Aorta (tissue), 5 donors: Measurements from ENCODE around the gene ABHD15. TPM values are rescaled to one million over a fixed set of nuclear protein-coding genes. Genes with fewer than 3 reads are reported as not detected.

Source experiments
- ATAC-seq: fragments of 200-7000 bp; cut with Tn5 transposase; one replicate; pipeline ENCODE4 v1.9.1; 2022; ENCODE audit warnings: moderate library complexity; ENCODE audit not compliant: low FRiP score
- DNase-seq, 2 donors: peaks; one replicate each; pipeline ENCODE4 v3.0.0-alpha.2; 2020
- H3K27ac ChIP-seq, 2 donors: one replicate each; pipeline ENCODE4 v1.5.1; 2013; ENCODE audit warnings: low read length in 2 of 2, mild to moderate bottlenecking in 2 of 2, moderate library complexity in 2 of 2, control low read depth in 1 of 2, inconsistent platforms in 1 of 2, low read depth in 1 of 2
- H3K27me3 ChIP-seq, 2 donors: one replicate each; pipeline ENCODE4 v1.6.1; 2013; ENCODE audit warnings: control low read depth in 1 of 2, low read length in 1 of 2, mild to moderate bottlenecking in 1 of 2, moderate library complexity in 1 of 2; ENCODE audit not compliant: insufficient read depth in 2 of 2, control insufficient read depth in 1 of 2
- H3K36me3 ChIP-seq, 2 donors: one replicate each; pipeline ENCODE4 v1.6.1; 2013; ENCODE audit warnings: control low read depth in 1 of 2, low read length in 1 of 2, mild to moderate bottlenecking in 1 of 2; ENCODE audit not compliant: insufficient read depth in 2 of 2, control insufficient read depth in 1 of 2
- H3K4me1 ChIP-seq, 2 donors: one replicate each; pipeline ENCODE4 v1.6.1; 2013; ENCODE audit warnings: low read length in 2 of 2, control low read depth in 1 of 2, mild to moderate bottlenecking in 1 of 2, moderate library complexity in 1 of 2; ENCODE audit not compliant: insufficient read depth in 2 of 2, control insufficient read depth in 1 of 2
- H3K4me3 ChIP-seq, 2 donors: one replicate each; pipeline ENCODE4 v1.5.1; 2013; ENCODE audit warnings: low read length in 2 of 2, control low read depth in 1 of 2, mild to moderate bottlenecking in 1 of 2
- H3K9me3 ChIP-seq: one replicate; pipeline ENCODE4 v1.6.1; 2013; ENCODE audit warnings: mild to moderate bottlenecking, low read length; ENCODE audit not compliant: control insufficient read depth
- WGBS, 2 donors: extraction: QIAGEN DNeasy Blood & Tissue Kit; methylation state at CpG; one replicate each; pipeline ENCODE4 v1.1.7; 2013; 5-methylcytosine and 5-hydroxymethylcytosine counted together
- intact Hi-C, 2 donors: fragments of 100-400 bp; cut with DNase I; formaldehyde crosslinking; loops; one replicate each; pipeline versions ENCODE4 v1.14.2 to v1.15.0; 2022
- long read RNA-seq, 2 donors: library from polyadenylated mRNA; unstranded; transcript quantifications; one replicate each; pipeline ENCODE4 v2.0.0, GENCODE V29; 2020 to 2021
- polyA plus RNA-seq, 2 donors: library from polyadenylated mRNA; stranded (reverse); fragments of 200-250 nt; gene quantifications; one replicate each; pipeline ENCODE4 v1.2.3, GENCODE V29; 2013
- total RNA-seq, 2 donors: library from RNA; stranded (reverse); fragmentation: NEBNext Ultra II Directional; extraction: Animal tissue kit (Norgen Biotek cat#: 25700); gene quantifications; one replicate each; pipeline ENCODE4 v1.2.1, GENCODE V29; 2021
- donor health status: healthy with polysubstance abuse.
- donor health status: Bipolar disorder and iron deficiency.
- donor health status: DM: no; HTN: no; CAD: no.
- donor health status: DM: no; HTN: no; CAD: no.
- donor health status: DM: yes; HTN: yes; CAD: no.

The ABHD15 gene
- total RNA-seq = 1 to 10 TPM; 6.2 to 9.8 TPM
- 1 to 10 TPM; 2.8 to 3.0 TPM for polyA plus RNA-seq
- long read RNA-seq, donor 1, transcript ABHD15-201 (2 exons, 3,592 nt) = major isoform, 6 of 9 reads
- long read RNA-seq, donor 1, partial matches to known transcripts = 0 of 9 reads
- long read RNA-seq, donor 1, other reads (novel, unspliced or antisense) = 3 of 9 reads
- long read RNA-seq, donor 2, transcript ABHD15-201 (2 exons, 3,592 nt) = major isoform, 7 of 12 reads
- long read RNA-seq, donor 2, partial matches to known transcripts = 3 of 12 reads
- long read RNA-seq, donor 2, other reads (novel, unspliced or antisense) = 2 of 12 reads

DNA sequence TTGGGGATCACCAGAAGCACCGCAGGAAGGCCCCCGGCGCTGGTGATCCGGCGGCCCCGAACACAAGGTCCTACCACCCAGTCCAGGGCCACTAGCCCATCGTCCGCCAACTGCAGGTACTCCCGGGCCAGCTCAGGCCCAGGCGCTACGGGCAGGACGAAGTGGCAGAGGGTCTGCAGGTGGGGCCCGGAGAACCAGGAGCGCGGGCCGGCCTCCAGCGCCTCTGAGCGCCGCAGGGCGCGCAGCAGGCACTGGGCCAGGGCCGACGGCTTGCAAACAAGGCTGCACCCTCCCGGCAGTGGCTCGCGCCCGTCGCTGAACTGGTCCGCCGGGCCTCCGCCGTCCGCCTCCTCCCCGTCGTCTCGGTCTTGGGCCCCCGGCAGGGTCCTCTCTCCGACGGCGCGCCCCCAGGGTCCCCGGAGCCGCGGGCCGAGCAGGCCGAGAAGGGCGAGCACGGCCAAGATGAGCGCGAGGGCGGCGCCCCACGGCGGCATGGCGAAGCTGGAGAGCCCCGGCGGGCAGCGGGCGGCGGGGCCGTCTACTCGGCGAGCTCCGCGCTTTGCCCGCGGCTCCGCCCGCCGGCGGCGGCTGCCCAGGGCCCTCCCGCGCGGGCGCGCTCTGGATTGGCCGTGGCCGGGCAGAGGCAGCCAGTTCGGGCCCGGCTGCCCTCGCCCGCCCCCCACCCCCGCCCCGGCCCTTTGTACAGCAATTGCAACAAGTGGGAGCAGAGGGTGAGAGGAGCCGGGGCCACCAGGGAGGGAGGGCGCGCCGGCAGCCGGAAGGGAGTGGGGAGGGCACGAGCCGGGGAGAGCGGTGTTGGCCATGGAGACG, at the start of gene ABHD15:
TSS of gene ABHD15 (minus strand) at position 565 of the 831 bp plus-strand sequence. CDS start at position 494, 71 bp downstream.
- Histone ChIP-seq H3K36me3 (no peaks in the 10 kb centered on the region), H3K27ac (peak within 1 kb of the TSS in 1 of 2 donors; percentile 43), H3K4me1 (no peaks in the 10 kb centered on the region), H3K27me3 (no peaks in the 10 kb centered on the region), H3K9me3 (no peaks in the 10 kb centered on the region), H3K4me3 (peak within 1 kb of the TSS; percentile 50 to 54)
- DNase-seq (peak; percentile 83 to 91), ATAC-seq (peak; percentile 49)
- 1% methylated on average over 56 to 94 of the region's 94 CpGs for whole genome bisulfite sequencing, 2 donors
- intact Hi-C loops = no loop called here

DNA sequence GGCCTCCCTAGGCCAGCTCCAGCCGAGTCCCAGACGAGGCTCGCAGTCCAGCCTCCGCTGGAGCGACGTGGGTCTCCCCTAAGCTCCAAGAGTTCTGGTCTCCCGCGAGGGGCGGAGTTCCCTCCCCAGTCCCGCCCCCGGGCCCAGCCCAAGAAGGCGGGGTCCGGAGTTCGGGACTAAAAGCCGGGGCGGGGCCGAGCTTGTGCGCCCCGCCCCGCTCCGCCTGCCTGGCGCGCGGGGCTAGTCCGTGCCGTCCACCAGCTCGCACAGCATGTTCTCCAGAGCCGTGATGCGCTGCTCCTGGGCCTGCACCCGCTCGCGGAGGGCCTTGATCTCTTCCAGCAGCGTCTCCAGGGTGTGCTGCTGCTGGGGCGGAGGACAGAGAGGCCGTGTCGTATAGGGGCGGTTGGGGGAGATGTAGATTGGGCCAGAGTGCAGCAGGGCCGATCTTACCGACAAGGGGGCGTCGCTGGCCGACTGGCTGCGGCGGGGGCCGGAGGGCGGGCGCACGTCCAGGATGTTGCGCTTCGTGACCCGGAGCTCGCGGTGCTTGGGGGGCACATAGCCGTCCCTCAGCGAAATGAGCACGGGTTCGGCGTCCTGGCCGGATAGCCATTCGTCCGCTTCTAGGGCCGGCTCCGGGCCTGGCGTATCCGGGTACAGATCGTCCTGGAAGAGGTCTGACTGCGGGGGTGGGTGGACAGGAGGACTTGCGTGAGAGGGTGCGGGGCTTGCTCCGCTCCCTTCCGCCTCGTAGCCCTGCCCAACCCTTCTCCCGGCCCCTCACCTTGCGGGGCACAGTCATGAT, 48.9 kb upstream of the ABHD15 start:
- Histone ChIP-seq H3K27ac (no peak overlapping the region), H3K9me3 (no peaks in the 10 kb centered on the region), H3K4me3 (no peak overlapping the region), H3K36me3 (no peaks in the 10 kb centered on the region), H3K27me3 (no peaks in the 10 kb centered on the region), H3K4me1 (no peaks in the 10 kb centered on the region)
- intact Hi-C loops = no loop called here
- WGBS, 2 donors = 2 to 3% methylated on average over 74 of the region's 74 CpGs
- peak; percentile 85 for ATAC-seq
- peak; percentile 90 to 93 for DNase-seq

DNA sequence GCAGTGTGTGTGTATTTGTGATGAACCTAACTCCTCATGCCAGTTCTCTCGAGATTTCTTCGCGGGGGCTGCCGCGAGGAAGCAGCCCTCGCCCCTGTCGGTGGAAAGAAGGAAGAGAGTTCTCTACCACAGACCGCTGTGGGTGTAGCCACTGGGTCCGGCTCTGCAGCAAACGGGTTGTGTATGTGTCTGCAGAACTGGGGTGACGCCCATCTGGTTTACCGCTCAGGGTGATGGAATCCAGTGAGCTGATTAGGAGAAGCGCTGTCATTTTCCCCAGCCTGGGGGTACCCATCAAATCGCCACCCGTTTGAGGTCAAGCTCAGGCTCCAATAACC, 48.2 kb upstream of the ABHD15 start:
- ATAC-seq (no peak), DNase-seq (peak in 1 of 2 donors; percentile 74)
- no peaks in the 10 kb centered on the region for H3K4me1 ChIP-seq
- no peak overlapping the region for H3K27ac ChIP-seq
- H3K27me3 ChIP-seq = no peaks in the 10 kb centered on the region
- H3K36me3 ChIP-seq = no peaks in the 10 kb centered on the region
- WGBS, 2 donors = 44 to 50% methylated on average over 15 of the region's 15 CpGs
- H3K9me3 ChIP-seq = no peaks in the 10 kb centered on the region
- no peak overlapping the region for H3K4me3 ChIP-seq
- intact Hi-C loops = no loop called here

- no peak for DNase-seq
- Histone ChIP-seq H3K4me3 (no peak overlapping the region), H3K27ac (no peak overlapping the region), H3K36me3 (no peaks in the 10 kb centered on the region), H3K27me3 (no peaks in the 10 kb centered on the region), H3K4me1 (no peaks in the 10 kb centered on the region), H3K9me3 (no peaks in the 10 kb centered on the region)
- ATAC-seq = no peak
- 74 to 77% methylated on average over 14 to 16 of the region's 16 CpGs for WGBS, 2 donors
- intact Hi-C loops = no loop called here
Observed at GRCh38 chr17:29614349-29615047, 47.7 kb upstream of the ABHD15 start.

- H3K27ac ChIP-seq = no peak overlapping the region
- no peaks in the 10 kb centered on the region for H3K4me1 ChIP-seq
- DNase-seq (no peak), ATAC-seq (no peak)
- no peak overlapping the region for H3K4me3 ChIP-seq
- WGBS, 2 donors = 23 to 24% methylated on average over 13 of the region's 13 CpGs
- no peaks in the 10 kb centered on the region for H3K9me3 ChIP-seq
- H3K27me3 ChIP-seq = no peaks in the 10 kb centered on the region
- intact Hi-C loops = no loop called here
- no peaks in the 10 kb centered on the region for H3K36me3 ChIP-seq
Observed at GRCh38 chr17:29613856-29614255, 47.0 kb upstream of the ABHD15 start.

GRCh38 chr17:29613352-29613837, 46.6 kb upstream of the ABHD15 start:
- Histone ChIP-seq H3K4me1 (no peaks in the 10 kb centered on the region), H3K36me3 (no peaks in the 10 kb centered on the region), H3K9me3 (no peaks in the 10 kb centered on the region), H3K27ac (no peak overlapping the region), H3K27me3 (no peaks in the 10 kb centered on the region), H3K4me3 (no peak overlapping the region)
- peak; percentile 83 for ATAC-seq
- WGBS, 2 donors = 1% methylated on average over 22 to 50 of the region's 50 CpGs
- intact Hi-C loops = no loop called here
- DNase-seq = peak; percentile 96 to 99

GRCh38 chr17:29612404-29613280, 45.8 kb upstream of the ABHD15 start:
- WGBS, 2 donors = 53 to 54% methylated on average over 75 to 85 of the region's 85 CpGs
- Histone ChIP-seq H3K4me1 (no peaks in the 10 kb centered on the region), H3K27me3 (no peaks in the 10 kb centered on the region), H3K36me3 (no peaks in the 10 kb centered on the region), H3K27ac (no peak overlapping the region), H3K9me3 (no peaks in the 10 kb centered on the region), H3K4me3 (no peak overlapping the region)
- intact Hi-C loops = no loop called here
- no peak for DNase-seq
- ATAC-seq = peak; percentile 2
